MCF 10A (cell line): ENCODE data around the gene TMEM203. TPM values are rescaled to one million over a fixed set of nuclear protein-coding genes. Genes with fewer than 3 reads are reported as not detected.

Experiments used
- BruUV-seq: library from RNA; stranded (reverse); fragments of 400-500 nt; replicated peaks from 2 replicates; lab custom pipeline; 2021; lab: Mats Ljungman, UMichigan
- CTCF ChIA-PET: fragments of 300-600 bp; sonication (Branson Sonifier 250); formaldehyde crosslinking; extraction: SDS; loops from one replicate; lab custom pipeline; 2021; ENCODE audit warnings: antibody characterized with exemption, inconsistent platforms; lab: Yijun Ruan, JAX
- POLR2A ChIA-PET: fragments of 300-600, 350-650 bp; sonication (Branson Sonifier 250); formaldehyde crosslinking; extraction: SDS; loops from one replicate; lab custom pipeline; 2020; ENCODE audit warnings: antibody characterized with exemption, inconsistent platforms; lab: Yijun Ruan, JAX
- DNase-seq: peaks from one replicate; pipeline ENCODE4 v3.0.0-alpha.2; 2018; ENCODE audit not compliant: unreplicated experiment
- H3K27ac Mint-ChIP-seq: one replicate; pipeline ENCODE4 v1.8.0; 2022; ENCODE audit warnings: mild to moderate bottlenecking, low read depth, mixed read lengths; ENCODE audit not compliant: unreplicated experiment
- H3K27me3 Mint-ChIP-seq: one replicate; pipeline ENCODE4 v1.8.0; 2022; ENCODE audit warnings: mixed read lengths; ENCODE audit not compliant: insufficient read depth, unreplicated experiment
- H3K36me3 Mint-ChIP-seq: one replicate; pipeline ENCODE4 v1.8.0; 2022; ENCODE audit warnings: mild to moderate bottlenecking, moderate library complexity, mixed read lengths; ENCODE audit not compliant: insufficient read depth, unreplicated experiment
- H3K4me1 Mint-ChIP-seq: one replicate; pipeline ENCODE4 v1.8.0; 2022; ENCODE audit warnings: mixed read lengths; ENCODE audit not compliant: insufficient read depth, unreplicated experiment
- H3K4me3 Mint-ChIP-seq: one replicate; pipeline ENCODE4 v1.8.0; 2022; ENCODE audit warnings: mild to moderate bottlenecking, moderate library complexity, mixed read lengths; ENCODE audit not compliant: unreplicated experiment
- H3K9me3 Mint-ChIP-seq: one replicate; pipeline ENCODE4 v1.8.0; 2022; ENCODE audit warnings: mixed read lengths; ENCODE audit not compliant: unreplicated experiment
- CTCF ChIP-seq: fragments of 200-600 bp; IDR thresholded peaks from one replicate; pipeline ENCODE4 v1.8.0; 2022; ENCODE audit warnings: antibody characterized with exemption, mild to moderate bottlenecking; ENCODE audit not compliant: unreplicated experiment
- intact Hi-C: fragments of 100-400 bp; cut with micrococcal nuclease; formaldehyde crosslinking; loops from 2 replicates; pipeline ENCODE4 v1.14.1; 2022
- total RNA-seq: library from RNA; stranded (reverse); gene quantifications from 2 replicates; pipeline ENCODE4 v1.2.3, GENCODE V29; 2022

The TMEM203 gene
- total RNA-seq, 1 experiment from 2014 or later = 31.4 TPM

GRCh38 chr9:137176302-137177182, 28.9 kb downstream of the TMEM203 start:
- H3K36me3 Mint-ChIP-seq = peaks cover 6% of the 10 kb centered on the region
- POLR2A ChIA-PET = interaction anchor here (0.6 to 1.4 kb wide), 6 partner anchors 11 to 60 kb away, joined by 3 read pairs; partner anchors contain the start of gene TPRN
- intact Hi-C loops = loop anchor here (10.0 kb wide), 1 partner anchor 48 kb away; the partner anchor contains the start of genes CYSRT1, RNF208 and RNF224
- no peaks in the 10 kb centered on the region for H3K9me3 Mint-ChIP-seq
- no TSS peak for BruUV-seq
- no peaks in the 10 kb centered on the region for H3K4me1 Mint-ChIP-seq
- CTCF ChIA-PET = interaction anchor here (0.7 kb wide), 2 partner anchors 70 to 429 kb away, joined by 3 read pairs; no protein-coding TSS in a partner anchor
- peak; percentile 71 for TF ChIP-seq CTCF
- H3K4me3 Mint-ChIP-seq = no peak overlapping the region
- H3K27ac Mint-ChIP-seq = peak overlapping the region; percentile 24
- DNase-seq = peak; percentile 52
- no peaks in the 10 kb centered on the region for H3K27me3 Mint-ChIP-seq

- BruUV-seq = no TSS peak
- CTCF ChIA-PET = interaction anchor here (0.7 kb wide), 1 partner anchor 70 kb away, joined by 3 read pairs; no protein-coding TSS in a partner anchor
- Mint-ChIP-seq H3K4me3 (no peak overlapping the region), H3K36me3 (peaks cover 6% of the 10 kb centered on the region), H3K4me1 (no peaks in the 10 kb centered on the region), H3K9me3 (no peaks in the 10 kb centered on the region), H3K27ac (no peak overlapping the region), H3K27me3 (no peaks in the 10 kb centered on the region)
- intact Hi-C loops = loop anchor here (10.0 kb wide), 1 partner anchor 49 kb away; the partner anchor contains the start of genes CYSRT1, RNF208 and RNF224
- no peak for TF ChIP-seq CTCF
- POLR2A ChIA-PET = interaction anchor here (1.0 kb wide), 1 partner anchor 46 kb away, joined by 3 read pairs; no protein-coding TSS in a partner anchor
- no peak for DNase-seq
These were observed 30.0 kb downstream of the TMEM203 start for GRCh38 chr9:137175345-137175961.

- ChIA-PET POLR2A (interaction anchor here (0.6 to 1.0 kb wide), 2 partner anchors 45 to 91 kb away, joined by 3 to 4 read pairs; no protein-coding TSS in a partner anchor), CTCF (interaction anchor here (0.7 kb wide), 2 partner anchors 35 to 71 kb away, joined by 3 read pairs; no protein-coding TSS in a partner anchor)
- Mint-ChIP-seq H3K4me3 (no peak overlapping the region), H3K9me3 (no peaks in the 10 kb centered on the region), H3K4me1 (no peaks in the 10 kb centered on the region), H3K27ac (no peak overlapping the region), H3K27me3 (no peaks in the 10 kb centered on the region), H3K36me3 (peaks cover 6% of the 10 kb centered on the region)
- no peak for DNase-seq
- no peak for TF ChIP-seq CTCF
- no TSS peak for BruUV-seq
- intact Hi-C loops = loop anchor here (10.0 kb wide), 1 partner anchor 50 kb away; the partner anchor contains the start of genes CYSRT1, RNF208 and RNF224
These were observed 30.6 kb downstream of the TMEM203 start for GRCh38 chr9:137174722-137175293.
